Stimulated activated CD4-positive, alpha-beta T cell treated with anti-CD3 and anti-CD28 coated beads, Interleukin-12 subunit alpha, Interleukin-12 subunit beta, amount 100 ng/mL, for 48 hours (primary cell): Measurements from ENCODE around the gene EIF2AK3.
"Not testable (repeated sequence)": the region's sequence is repeated elsewhere in the genome, so short reads cannot be mapped to it uniquely, and the experiment has no call there.

ENCODE experiments used
- DNase-seq, 3 donors: peaks; one replicate each; pipeline ENCODE4 v3.0.0-alpha.2; 2020; ENCODE audit warnings: low read depth in 2 of 3, low spot score in 1 of 3

EIF2AK3 gene

DNA sequence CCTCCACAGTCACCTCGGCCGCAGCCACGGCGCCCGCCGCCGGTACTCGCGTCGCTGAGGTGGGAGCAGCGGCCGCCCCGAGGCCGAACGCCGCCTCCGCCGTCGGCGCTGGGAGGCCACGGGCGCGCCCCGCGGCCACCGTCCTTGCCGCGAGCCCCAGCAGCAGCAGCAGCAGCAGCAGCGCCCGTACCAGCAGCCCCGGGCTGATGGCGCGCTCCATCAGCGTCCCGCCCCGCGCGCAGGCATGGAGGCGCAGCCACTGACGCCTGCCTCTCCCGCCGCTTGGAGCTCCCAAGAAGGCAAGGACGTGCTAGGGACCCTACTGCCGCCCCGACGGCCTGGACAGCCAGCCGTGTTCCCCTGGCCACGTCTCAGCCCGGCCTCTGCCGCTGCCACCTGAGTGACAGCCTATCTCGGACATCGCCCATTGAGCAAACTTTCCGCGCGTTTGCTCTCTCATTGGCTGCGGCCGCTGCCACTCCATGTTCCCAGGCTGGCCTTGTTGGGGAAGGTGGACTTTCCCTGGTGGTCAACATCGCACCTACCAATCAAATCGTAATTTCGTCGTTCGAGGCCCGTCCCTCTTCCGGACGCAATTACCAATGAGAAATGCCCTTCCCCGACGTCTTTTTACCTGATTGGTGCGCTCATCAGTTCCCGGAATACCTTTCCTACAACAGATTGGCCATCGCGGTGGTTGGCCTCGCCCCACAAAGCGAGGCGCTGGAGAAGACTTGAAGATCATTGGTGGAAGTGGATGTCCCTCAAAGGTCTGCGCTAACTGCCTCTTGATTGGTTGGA lies at the start of gene EIF2AK3:
Gene EIF2AK3 (minus strand): TSS at position 410 of the 801 bp plus-strand sequence. CDS start 190 bp downstream, at position 220.
- DNase-seq, result peak; percentile 88 to 95 (median 90)

DNA sequence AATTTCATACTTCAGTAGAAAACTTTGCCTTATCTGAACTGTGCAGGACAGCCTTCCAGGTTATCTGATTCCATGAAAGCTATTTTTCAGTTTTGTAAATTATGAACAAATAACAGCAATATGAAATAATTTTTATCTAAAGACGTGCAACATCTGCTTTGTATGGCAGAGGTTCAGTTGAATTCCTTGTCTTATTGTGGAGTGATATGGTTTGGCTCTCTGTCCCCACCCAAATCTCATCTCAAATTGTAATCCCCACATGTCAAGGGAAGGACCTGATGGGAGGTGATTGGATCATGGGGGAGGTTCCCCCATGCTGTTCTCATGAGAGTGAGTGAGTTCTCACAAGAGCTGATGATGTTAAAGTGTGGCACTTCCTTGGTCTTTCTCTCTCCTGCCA lies 46.1 kb upstream of the EIF2AK3 start:
- no peak for DNase-seq

DNA sequence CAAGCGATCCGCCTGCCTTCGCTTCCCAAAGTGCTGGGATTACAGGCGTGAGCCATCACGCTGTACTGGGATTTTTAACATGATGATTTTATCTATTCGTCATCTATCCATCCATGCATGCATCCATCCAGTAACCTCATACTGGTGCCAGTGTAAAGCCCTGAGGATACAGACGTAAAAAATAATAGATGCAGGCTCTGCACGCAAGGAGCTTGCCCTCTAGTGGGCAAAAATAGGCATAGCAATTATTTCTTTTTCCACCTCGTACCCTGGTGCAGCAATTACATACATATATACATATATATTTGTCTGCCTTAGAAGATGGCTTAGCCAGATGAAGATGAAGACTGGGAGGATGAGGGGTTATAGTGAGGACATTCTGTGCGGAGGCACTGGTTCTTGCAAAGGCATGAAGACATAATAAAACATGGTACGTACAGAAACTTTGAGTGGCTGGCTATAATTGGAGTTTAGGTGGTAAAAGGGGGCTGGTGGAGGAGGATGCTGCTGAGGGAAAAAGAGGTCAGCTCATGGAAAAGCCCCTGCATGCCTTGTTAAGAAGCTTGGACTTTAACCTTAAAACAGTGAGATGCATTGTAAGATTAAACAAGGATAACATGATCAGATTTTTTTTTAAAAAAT lies 44.6 kb upstream of the EIF2AK3 start:
- DNase-seq, result peak in 1 of 3 donors; percentile 13

DNA sequence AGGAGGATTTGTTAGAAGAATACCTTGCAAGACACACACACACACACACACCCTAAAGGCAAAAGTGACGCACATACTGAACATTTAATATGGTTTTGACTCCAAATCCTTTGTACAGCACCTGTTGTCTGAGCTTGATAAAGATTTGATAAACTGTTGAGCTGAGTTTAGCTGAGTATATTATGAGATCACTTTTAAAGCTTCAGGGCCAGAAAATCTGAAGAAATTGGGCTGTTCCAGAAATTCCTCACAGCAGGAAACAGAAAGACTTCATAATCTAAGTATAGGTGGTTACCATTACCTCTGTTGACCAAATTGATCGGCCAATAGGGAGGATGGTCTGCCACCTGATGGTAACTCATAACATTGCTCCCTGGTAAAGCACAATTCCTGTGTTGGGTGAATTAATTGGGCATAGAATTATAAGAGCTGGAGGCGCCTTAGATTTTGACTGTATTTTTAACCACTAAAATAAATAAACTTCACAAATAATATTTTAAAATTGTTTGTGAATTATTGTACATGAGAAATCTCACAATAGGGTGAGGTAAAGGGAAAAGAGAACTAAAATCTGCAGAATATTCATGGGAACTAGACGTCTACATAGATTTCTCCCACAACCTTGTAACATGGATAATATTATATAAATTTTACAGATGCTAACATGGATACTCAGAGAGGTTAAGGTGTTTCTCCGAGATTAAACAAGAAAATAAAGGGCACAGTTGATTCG lies 42.4 kb upstream of the EIF2AK3 start:
- peak in 1 of 3 donors; percentile 26 for DNase-seq

DNA sequence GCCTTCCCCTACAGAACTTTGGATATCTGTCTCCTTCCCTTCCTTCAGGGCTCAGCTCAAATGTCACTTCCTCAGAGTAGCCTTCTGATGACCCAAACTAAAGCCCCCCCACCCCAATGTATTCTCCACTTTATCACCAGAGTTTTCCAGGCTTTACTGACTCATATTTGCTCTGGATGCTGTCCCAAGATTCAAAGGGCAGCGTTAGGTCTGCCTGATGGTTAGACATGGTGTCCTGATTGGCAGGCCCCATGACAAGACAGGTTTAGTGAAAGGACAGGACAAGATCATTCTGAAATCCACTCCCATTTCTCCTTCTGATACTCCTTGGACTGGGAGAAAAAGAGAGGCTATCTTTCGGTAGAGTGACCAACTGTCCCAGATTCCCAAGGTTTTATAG lies 41.6 kb upstream of the EIF2AK3 start:
- DNase-seq, result no peak

DNA sequence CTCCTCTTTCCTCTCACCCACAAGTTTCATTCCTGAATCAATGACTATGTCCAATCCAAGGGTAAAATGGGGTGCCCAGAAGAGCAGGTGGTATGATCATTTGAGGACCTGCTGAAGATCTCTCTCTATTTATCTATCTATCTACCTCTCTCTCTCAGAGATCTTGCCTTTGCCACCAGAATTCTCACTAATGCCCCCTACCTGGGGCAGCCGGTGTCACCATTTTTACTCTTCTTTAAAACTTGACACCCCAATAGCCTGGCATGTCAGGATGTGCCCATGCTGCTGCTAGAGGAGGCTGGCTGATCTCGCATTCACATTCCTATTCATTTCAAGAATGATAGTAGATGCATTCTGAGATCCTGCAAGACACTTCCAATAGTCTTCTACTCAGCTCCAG lies 40.0 kb upstream of the EIF2AK3 start:
- DNase-seq, result no peak

DNA sequence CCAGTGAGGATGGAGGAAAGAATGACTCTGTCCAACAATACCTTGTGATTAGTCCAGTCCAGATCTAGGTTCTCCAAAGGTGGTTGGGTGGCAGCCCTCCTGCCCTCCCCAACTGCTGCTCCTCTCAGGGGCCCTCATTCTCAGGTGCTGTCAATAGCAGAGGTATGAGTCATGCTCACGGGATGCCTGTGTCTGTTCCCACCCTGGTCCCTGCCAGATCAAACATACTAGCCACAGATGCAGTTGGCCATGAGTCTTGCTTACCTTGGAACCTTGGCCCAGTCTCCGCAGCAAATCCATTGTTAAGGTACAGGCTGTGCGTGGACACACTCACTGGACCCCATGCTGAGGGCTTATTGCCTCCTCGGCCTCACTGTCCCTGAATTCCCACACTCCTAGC lies 39.3 kb upstream of the EIF2AK3 start:
- no peak for DNase-seq

DNA sequence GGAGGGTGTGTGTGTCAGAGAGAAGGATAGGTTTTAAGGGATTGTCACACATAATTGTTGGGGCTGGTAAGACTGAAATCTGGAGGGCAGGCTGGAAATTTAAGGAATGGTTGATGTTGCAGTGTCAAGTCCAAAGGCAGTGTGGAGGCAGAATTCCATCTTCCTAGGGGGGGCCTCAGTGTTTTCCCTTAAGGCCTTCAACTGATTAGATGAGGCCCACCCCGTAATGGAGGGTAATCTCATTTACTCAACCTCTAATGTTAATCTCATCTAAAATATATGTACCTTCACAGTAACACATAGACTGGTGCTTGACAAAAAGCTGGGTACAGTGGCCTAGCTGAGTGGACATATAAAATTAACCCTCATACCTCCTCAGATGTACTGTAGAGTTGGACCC lies 33.4 kb upstream of the EIF2AK3 start:
- no peak for DNase-seq

DNA sequence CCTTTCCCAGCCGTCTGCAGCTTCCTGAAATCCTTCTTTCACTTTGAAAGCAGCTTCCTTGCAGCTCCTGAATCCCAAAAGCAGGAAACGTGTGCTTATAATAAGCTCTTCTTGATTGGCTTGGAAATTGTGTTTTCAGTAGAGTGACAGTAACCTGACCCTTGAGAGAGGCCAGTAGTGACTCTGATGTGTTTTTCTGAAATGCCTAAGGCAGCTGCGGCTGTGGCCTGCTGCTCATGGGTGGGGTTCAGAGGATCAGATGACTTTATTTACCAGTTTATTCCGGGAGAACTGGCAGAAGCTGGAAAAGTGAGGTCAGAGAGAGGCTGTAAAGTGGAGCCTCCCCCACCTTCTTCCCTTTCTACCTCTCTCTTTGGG lies 32.3 kb upstream of the EIF2AK3 start:
- DNase-seq, result no peak

DNA sequence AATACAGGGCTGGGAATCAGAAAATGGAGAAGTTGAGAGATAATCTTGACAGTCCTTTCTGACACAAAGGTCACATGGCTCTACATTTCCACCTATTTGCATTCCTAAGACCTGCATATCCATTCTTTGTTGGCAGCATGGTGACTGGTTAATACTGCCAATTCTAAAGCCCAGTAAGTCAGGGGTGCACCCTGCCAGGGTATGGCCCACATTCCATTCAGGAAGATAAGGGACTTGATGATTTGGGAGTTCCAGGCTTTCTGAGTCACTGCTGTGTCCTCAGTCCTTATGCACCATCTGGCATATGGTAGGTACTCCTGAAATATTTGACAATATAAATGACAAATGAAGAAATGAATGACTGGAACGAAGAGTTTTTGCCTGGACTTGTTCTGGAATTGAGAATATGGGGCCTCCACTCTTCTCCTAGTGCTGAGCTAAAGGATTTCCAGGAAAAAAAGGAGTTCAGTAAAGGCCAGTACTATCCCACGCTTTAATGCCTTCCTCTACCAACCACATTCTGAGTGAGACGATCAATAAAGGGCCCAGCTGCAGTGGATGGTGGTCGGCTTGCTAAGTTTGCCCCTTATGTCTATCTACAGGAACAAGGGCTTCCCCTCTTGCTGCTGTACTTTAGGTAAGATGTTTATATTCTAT lies 31.7 kb upstream of the EIF2AK3 start:
- DNase-seq, result no peak

DNA sequence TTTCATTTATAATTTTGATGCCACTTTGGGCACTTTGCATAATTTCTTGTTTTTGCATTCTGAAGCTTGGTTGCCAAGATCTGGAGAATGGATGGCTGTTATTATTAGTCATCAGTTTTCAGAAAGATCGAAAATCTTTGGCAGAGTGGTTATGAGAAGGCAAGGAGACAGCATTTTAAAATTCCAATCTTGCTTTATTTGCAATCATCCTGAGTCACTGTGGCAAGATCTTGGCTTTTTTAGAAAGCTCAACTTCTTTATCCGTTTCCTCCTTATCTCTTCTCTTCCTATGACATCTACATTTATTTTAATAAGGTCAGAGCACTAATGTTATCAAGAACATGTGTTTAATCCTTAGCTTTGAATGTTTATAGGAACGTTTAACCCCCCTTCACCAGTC lies 31.1 kb upstream of the EIF2AK3 start:
- DNase-seq, result no peak

DNA sequence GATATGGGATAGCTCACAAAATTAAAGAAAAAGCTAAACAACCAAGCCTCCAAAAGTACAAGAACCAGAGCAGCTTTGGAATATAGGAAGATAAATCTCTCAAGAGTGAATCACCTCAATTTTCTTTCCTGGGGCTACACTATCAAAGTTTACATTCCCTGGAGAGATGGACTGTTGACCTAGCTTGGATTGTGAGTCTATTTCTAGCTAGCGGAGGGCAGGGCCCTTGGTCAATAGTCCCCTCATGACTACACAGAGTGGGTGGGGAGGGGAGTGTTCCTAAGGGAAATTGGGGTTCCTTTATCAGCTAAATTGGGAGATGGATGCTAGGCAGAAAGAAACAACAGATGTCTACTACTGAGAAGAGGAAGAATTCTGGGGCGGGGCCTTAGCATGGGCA lies 29.9 kb upstream of the EIF2AK3 start:
- no peak for DNase-seq

DNA sequence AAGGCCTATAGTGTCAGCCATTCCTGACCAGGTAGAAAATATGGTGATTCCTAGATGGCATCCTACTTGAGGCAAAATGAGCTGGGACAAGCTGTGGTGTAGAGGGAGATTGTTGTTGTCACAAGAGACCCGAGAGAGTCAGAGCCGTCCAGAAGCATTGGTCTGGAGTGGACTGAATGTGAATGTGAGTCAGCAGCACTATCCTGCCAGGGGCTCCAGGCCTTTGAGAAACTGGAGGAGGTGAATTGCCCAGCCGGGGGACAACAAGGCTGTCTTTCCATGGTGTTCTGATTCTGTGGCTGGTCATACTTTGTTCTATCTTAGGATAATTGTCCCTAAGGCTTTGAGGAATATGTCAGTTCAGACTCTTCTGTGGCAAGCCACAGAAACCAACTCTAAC lies 29.4 kb upstream of the EIF2AK3 start:
- DNase-seq, result no peak

DNA sequence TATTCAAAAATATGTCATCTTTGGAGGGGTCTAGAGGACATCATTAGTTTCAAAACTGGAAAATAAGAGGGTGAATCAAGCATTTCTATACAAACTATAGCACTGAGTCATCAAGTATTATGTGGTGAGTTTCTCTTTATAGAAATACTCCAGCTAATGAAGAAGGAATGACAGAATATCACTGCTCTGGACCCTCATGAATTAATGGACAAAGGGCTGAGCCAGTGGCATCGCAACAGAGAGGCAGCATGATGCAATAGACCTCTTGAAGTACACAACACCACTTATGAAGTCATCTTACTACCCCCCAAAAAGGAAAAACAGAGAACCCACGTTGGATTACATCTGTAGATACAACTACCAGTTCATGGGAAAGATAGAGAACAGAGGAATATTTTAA lies 27.4 kb upstream of the EIF2AK3 start:
- DNase-seq, result no peak

DNA sequence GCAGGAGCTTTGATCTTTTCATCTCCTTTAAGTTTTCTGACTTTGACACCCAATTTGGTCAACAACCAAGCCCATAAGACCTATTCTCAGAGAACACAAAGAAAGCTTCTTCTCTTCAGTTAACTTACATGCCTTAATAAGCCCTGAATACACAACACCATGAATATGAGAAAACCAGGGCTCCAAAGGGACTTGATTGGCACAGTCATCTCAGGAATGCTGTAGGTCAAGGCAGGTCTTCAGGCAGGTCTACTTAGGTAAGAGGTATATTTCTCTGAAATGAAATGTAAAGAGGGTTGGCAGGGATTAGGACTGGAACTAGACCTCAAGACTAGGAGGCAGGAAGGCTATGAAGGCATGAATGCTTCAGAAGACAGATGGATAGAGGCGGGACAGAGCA lies 24.4 kb upstream of the EIF2AK3 start:
- no peak for DNase-seq

DNA sequence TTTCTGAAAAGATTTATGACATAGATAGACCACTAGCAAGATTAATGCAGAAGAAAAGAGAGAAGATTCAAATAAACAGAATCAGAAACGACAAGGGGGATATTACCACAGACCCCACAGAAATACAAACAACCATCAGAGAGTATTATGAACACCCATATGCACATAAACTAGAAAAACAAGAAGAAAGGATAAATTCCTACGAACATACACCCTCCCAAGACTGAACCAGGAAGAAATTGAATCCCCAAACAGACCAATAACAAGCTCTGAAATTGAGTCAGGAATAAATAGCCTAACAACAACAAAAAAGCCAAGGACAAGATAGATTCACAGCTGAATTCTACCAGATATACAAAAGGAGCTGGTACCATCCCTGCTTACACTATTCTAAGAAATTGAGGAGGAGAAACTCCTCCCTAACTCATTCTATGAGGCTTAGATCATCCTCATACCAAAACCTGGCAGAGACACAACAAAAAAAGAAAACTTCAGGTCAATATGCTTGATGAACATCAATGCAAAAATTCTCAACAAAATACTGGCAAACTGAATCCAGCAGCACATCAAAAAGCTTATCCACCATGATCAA lies 18.1 kb upstream of the EIF2AK3 start:
- not testable (repeated sequence) for DNase-seq

DNA sequence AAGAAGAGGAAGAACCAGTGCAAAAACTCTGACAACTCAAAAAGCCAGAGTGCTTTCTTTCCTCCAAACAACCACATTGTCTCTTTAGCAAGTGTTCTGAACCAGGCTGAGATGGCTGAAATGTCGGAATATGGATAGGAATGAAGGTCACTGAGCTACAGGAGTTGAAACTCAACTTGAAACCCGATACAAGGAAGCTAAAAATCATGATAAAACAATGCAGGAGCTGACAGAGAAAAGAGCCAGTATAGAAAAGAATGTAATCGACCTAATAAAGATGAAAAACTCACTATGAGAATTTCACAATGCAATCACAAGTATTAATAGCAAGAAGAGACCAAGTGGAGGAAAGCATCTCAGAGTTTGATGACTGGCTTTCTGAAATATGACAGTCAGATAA lies 15.0 kb upstream of the EIF2AK3 start:
- DNase-seq, result no peak

DNA sequence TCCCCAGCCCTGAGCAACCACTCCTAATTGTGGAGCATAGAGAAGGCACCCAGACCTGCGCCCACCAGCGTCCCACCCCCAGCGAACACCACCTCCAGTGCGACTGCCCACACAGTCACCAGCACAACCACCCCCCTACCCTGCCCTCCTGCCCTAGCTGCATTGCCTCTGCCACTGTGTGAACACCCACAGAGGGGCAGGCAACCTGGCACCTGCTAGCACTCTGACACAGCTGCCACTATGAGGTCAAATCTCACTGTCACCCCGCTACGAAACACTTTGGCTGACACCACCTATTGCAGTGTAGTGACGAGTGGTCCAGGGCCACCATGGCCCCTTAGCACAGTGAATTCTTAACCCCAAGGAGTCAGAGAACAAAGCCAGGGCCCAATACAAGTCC lies 14.1 kb upstream of the EIF2AK3 start:
- no peak for DNase-seq

DNA sequence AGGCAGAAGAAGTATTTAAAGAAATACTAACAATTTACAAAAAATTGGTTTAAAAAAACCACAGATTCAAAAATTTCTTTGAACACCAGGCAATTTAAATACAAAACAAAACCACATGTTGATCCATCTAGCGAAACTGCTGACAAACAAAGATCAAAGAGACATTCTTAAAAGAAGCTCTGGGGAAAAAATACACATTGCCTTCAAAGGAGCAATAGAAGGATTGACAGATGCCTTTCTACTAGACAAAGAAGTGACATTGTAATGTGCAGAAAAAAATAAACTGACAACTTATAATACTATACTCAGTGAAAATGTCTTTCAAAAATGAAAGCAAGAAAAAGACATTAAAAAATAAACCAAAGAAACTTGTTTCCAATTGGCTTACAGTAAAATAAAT lies 12.6 kb upstream of the EIF2AK3 start:
- no peak for DNase-seq

DNA sequence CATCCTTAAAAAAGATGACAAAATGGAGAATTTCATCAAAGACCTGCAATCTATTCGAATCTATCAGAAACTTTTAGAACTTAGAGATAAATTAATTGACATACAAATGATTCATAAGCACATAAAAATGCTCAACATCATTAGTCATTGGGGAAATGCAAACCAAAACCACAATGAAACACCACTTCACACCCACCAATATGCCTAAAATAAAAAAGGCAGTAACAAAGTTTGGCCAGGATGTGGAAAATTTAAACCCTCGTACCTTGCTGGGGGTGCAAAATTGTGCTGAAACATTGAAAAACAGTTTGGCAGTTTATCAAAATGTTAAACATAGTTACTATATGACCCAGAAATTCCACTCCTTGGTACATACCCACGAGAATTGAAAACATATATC lies 11.5 kb upstream of the EIF2AK3 start:
- DNase-seq, result peak in 1 of 3 donors; percentile 13

DNA sequence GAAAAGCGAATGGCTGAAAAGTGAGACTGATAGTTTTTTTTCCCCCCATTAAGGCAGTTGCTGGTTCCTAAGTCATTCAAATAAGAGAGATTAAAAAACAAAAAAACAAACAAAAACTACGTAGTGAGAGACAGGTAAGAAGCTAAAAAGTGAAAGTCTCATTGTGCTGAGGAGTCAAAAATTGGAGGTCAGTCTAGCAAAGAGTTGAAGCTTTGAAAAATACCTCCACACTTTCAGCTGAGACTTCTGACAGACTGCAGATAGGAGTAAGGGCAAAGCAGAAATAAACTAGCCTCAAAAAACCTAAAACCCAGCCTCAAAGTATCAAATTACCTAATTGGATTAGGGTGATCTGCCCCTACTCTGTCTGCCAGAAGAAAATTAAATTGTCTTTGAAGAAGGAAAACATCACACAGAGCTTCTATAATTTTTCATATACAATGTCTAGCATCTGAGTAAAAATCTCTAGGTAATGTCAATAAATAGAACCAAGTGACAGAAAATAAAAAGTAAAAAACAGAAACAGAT lies 10.9 kb upstream of the EIF2AK3 start:
- no peak for DNase-seq
